Measurements from ENCODE around the gene TRIM56. TPM values are rescaled to one million over a fixed set of nuclear protein-coding genes. Genes with fewer than 3 reads are reported as not detected.
"Not testable (repeated sequence)": the region's sequence is repeated elsewhere in the genome, so short reads cannot be mapped to it uniquely, and the experiment has no call there.

The TRIM56 gene
- polyA plus RNA-seq, 1 donor: 19.9 TPM

- DNase-seq: no peak
Measured at GRCh38 chr7:101111261-101111660, 26.0 kb downstream of the TRIM56 start.

- DNase-seq: no peak
Measured at GRCh38 chr7:101112233-101112632, 27.0 kb downstream of the TRIM56 start.

- DNase-seq: not testable (repeated sequence)
Measured at GRCh38 chr7:101113140-101113539, 27.9 kb downstream of the TRIM56 start.

- DNase-seq: no peak
Measured at GRCh38 chr7:101113836-101114235, 28.6 kb downstream of the TRIM56 start.

- no peak for DNase-seq
Measured at GRCh38 chr7:101114492-101114891, 29.2 kb downstream of the TRIM56 start.

- DNase-seq: no peak
Measured at GRCh38 chr7:101115215-101115614, 29.9 kb downstream of the TRIM56 start.

- no peak for DNase-seq
Measured at GRCh38 chr7:101116898-101117297, 31.6 kb downstream of the TRIM56 start.

- no peak for DNase-seq
Measured at GRCh38 chr7:101118856-101119255, 33.6 kb downstream of the TRIM56 start.

- DNase-seq: no peak
Measured at GRCh38 chr7:101119876-101120275, 34.6 kb downstream of the TRIM56 start.

GRCh38 chr7:101120315-101120714 lies 35.0 kb downstream of the TRIM56 start:
- no peak for DNase-seq

GRCh38 chr7:101121631-101121990 lies 36.3 kb downstream of the TRIM56 start:
- not testable (repeated sequence) for DNase-seq

GRCh38 chr7:101121991-101122932 lies 37.0 kb downstream of the TRIM56 start:
- peak; percentile 88 for DNase-seq

- DNase-seq: no peak
Measured at GRCh38 chr7:101122933-101123702, 37.8 kb downstream of the TRIM56 start.

- no peak for DNase-seq
Measured at GRCh38 chr7:101123703-101124068, 38.4 kb downstream of the TRIM56 start.

GRCh38 chr7:101124376-101125056 lies 39.2 kb downstream of the TRIM56 start:
- DNase-seq: no peak

- no peak for DNase-seq
Measured at GRCh38 chr7:101125989-101126650, 40.8 kb downstream of the TRIM56 start.

- DNase-seq: peak; percentile 91
Measured at GRCh38 chr7:101126651-101127459, 41.6 kb downstream of the TRIM56 start, which contains the start of gene SERPINE1. Gene SERPINE1, plus strand, starts transcription at chr7:101127104. Its CDS starts 1,290 bp downstream, at chr7:101128394.

- DNase-seq: no peak
Measured at GRCh38 chr7:101127460-101128039, 42.3 kb downstream of the TRIM56 start.

GRCh38 chr7:101128040-101128834 lies 43.0 kb downstream of the TRIM56 start:
- no peak for DNase-seq
